GM23338 (cell line): ENCODE measurements around the gene ATF1.

ENCODE experiments used
- CREB1 ChIP-seq: fragments of 250-450 bp; sonication (Bioruptor Pico); IDR thresholded peaks from 2 replicates; pipeline ENCODE4 v1.5.0; 2020; ENCODE audit warnings: low read depth, mild to moderate bottlenecking, moderate library complexity
- EZH2 ChIP-seq: fragments of 200-600 bp; sonication (generic); IDR thresholded peaks from one replicate; pipeline ENCODE4 v1.8.0; 2017; ENCODE audit warnings: antibody characterized with exemption, mild to moderate bottlenecking, low read depth; ENCODE audit not compliant: unreplicated experiment
- EZH2phosphoT487 ChIP-seq: fragments of 200-600 bp; sonication (generic); IDR thresholded peaks from one replicate; pipeline ENCODE4 v1.8.1; 2018; ENCODE audit warnings: antibody characterized with exemption; ENCODE audit not compliant: unreplicated experiment
- JUNB ChIP-seq: IDR thresholded peaks from one replicate; pipeline ENCODE4 v1.6.1; 2016; ENCODE audit warnings: antibody characterized with exemption; ENCODE audit not compliant: unreplicated experiment
- POLR2AphosphoS5 ChIP-seq: IDR thresholded peaks from 2 replicates; pipeline ENCODE4 v1.6.1; 2016; ENCODE audit warnings: antibody characterized with exemption, low read depth
- STAT1 ChIP-seq: IDR thresholded peaks from one replicate; pipeline ENCODE4 v1.6.1; 2016; ENCODE audit warnings: antibody characterized with exemption; ENCODE audit not compliant: unreplicated experiment
- TF ChIP-seq, protein P1 (sequence below), 2 experiments: fragments of 200-600 bp in 1 of 2; sonication (generic) in 1 of 2; conservative IDR thresholded peaks; 2 replicates each; pipeline versions ENCODE4 v1.5.1 to v1.6.1; 2016 to 2017; ENCODE audit warnings: antibody characterized with exemption in 2 of 2, low read depth in 2 of 2, mild to moderate bottlenecking in 2 of 2, moderate library complexity in 1 of 2
- TF ChIP-seq, protein P2 (sequence below): fragments of 250-450 bp; sonication (Bioruptor Pico); IDR thresholded peaks from 2 replicates; pipeline ENCODE4 v1.5.0; 2020; ENCODE audit warnings: mild to moderate bottlenecking, moderate library complexity
- TF ChIP-seq, protein P3 (sequence below): IDR thresholded peaks from one replicate; pipeline ENCODE4 v1.6.1; 2018; ENCODE audit warnings: antibody characterized with exemption; ENCODE audit not compliant: unreplicated experiment

DNA sequence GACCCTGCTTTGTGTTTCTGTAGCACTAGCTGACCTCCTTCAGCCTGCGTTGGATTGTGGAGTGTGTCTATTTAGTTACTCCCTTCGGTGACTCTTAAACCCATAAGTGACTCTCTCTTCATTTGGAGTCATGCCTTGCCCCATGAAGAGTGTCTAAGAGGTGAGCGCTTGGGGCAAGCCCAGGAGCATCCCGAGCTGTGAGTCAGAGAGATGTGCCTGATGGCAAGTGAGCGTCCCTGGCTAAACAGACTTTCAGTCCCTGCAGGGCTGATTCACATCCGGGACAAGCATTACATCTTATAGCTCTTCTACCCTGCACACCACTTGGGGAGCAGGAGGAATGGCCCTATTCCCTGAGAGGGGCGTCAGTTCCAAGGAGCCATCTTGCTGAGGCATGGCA lies 24.3 kb upstream of the ATF1 start:
- TF ChIP-seq, protein P1, sequence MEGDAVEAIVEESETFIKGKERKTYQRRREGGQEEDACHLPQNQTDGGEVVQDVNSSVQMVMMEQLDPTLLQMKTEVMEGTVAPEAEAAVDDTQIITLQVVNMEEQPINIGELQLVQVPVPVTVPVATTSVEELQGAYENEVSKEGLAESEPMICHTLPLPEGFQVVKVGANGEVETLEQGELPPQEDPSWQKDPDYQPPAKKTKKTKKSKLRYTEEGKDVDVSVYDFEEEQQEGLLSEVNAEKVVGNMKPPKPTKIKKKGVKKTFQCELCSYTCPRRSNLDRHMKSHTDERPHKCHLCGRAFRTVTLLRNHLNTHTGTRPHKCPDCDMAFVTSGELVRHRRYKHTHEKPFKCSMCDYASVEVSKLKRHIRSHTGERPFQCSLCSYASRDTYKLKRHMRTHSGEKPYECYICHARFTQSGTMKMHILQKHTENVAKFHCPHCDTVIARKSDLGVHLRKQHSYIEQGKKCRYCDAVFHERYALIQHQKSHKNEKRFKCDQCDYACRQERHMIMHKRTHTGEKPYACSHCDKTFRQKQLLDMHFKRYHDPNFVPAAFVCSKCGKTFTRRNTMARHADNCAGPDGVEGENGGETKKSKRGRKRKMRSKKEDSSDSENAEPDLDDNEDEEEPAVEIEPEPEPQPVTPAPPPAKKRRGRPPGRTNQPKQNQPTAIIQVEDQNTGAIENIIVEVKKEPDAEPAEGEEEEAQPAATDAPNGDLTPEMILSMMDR (conservative IDR thresholded peaks at IDR 0.05; ENCODE audit: low read depth in 2 of 2) = no peak
- TF ChIP-seq, protein P2, sequence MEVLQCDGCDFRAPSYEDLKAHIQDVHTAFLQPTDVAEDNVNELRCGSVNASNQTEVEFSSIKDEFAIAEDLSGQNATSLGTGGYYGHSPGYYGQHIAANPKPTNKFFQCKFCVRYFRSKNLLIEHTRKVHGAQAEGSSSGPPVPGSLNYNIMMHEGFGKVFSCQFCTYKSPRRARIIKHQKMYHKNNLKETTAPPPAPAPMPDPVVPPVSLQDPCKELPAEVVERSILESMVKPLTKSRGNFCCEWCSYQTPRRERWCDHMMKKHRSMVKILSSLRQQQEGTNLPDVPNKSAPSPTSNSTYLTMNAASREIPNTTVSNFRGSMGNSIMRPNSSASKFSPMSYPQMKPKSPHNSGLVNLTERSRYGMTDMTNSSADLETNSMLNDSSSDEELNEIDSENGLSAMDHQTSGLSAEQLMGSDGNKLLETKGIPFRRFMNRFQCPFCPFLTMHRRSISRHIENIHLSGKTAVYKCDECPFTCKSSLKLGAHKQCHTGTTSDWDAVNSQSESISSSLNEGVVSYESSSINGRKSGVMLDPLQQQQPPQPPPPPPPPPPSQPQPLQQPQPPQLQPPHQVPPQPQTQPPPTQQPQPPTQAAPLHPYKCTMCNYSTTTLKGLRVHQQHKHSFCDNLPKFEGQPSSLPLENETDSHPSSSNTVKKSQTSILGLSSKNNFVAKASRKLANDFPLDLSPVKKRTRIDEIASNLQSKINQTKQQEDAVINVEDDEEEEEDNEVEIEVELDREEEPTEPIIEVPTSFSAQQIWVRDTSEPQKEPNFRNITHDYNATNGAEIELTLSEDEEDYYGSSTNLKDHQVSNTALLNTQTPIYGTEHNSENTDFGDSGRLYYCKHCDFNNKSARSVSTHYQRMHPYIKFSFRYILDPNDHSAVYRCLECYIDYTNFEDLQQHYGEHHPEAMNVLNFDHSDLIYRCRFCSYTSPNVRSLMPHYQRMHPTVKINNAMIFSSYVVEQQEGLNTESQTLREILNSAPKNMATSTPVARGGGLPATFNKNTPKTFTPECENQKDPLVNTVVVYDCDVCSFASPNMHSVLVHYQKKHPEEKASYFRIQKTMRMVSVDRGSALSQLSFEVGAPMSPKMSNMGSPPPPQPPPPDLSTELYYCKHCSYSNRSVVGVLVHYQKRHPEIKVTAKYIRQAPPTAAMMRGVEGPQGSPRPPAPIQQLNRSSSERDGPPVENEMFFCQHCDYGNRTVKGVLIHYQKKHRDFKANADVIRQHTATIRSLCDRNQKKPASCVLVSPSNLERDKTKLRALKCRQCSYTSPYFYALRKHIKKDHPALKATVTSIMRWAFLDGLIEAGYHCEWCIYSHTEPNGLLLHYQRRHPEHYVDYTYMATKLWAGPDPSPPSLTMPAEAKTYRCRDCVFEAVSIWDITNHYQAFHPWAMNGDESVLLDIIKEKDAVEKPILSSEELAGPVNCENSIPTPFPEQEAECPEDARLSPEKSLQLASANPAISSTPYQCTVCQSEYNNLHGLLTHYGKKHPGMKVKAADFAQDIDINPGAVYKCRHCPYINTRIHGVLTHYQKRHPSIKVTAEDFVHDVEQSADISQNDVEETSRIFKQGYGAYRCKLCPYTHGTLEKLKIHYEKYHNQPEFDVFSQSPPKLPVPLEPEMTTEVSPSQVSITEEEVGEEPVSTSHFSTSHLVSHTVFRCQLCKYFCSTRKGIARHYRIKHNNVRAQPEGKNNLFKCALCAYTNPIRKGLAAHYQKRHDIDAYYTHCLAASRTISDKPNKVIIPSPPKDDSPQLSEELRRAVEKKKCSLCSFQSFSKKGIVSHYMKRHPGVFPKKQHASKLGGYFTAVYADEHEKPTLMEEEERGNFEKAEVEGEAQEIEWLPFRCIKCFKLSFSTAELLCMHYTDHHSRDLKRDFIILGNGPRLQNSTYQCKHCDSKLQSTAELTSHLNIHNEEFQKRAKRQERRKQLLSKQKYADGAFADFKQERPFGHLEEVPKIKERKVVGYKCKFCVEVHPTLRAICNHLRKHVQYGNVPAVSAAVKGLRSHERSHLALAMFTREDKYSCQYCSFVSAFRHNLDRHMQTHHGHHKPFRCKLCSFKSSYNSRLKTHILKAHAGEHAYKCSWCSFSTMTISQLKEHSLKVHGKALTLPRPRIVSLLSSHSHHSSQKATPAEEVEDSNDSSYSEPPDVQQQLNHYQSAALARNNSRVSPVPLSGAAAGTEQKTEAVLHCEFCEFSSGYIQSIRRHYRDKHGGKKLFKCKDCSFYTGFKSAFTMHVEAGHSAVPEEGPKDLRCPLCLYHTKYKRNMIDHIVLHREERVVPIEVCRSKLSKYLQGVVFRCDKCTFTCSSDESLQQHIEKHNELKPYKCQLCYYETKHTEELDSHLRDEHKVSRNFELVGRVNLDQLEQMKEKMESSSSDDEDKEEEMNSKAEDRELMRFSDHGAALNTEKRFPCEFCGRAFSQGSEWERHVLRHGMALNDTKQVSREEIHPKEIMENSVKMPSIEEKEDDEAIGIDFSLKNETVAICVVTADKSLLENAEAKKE (CRISPR knock-in tag) = no peak
- no peak for TF ChIP-seq POLR2AphosphoS5
- no peak for TF ChIP-seq EZH2
- no peak for TF ChIP-seq CREB1 (CRISPR knock-in tag)
- no peak for TF ChIP-seq STAT1
- TF ChIP-seq, protein P3, sequence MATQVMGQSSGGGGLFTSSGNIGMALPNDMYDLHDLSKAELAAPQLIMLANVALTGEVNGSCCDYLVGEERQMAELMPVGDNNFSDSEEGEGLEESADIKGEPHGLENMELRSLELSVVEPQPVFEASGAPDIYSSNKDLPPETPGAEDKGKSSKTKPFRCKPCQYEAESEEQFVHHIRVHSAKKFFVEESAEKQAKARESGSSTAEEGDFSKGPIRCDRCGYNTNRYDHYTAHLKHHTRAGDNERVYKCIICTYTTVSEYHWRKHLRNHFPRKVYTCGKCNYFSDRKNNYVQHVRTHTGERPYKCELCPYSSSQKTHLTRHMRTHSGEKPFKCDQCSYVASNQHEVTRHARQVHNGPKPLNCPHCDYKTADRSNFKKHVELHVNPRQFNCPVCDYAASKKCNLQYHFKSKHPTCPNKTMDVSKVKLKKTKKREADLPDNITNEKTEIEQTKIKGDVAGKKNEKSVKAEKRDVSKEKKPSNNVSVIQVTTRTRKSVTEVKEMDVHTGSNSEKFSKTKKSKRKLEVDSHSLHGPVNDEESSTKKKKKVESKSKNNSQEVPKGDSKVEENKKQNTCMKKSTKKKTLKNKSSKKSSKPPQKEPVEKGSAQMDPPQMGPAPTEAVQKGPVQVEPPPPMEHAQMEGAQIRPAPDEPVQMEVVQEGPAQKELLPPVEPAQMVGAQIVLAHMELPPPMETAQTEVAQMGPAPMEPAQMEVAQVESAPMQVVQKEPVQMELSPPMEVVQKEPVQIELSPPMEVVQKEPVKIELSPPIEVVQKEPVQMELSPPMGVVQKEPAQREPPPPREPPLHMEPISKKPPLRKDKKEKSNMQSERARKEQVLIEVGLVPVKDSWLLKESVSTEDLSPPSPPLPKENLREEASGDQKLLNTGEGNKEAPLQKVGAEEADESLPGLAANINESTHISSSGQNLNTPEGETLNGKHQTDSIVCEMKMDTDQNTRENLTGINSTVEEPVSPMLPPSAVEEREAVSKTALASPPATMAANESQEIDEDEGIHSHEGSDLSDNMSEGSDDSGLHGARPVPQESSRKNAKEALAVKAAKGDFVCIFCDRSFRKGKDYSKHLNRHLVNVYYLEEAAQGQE = no peak
- TF ChIP-seq EZH2phosphoT487 = no peak
- TF ChIP-seq JUNB = no peak
